Heart left ventricle (tissue), 16 donors: ENCODE results near the gene MARS1. TPM values are rescaled to one million over a fixed set of nuclear protein-coding genes. Genes with fewer than 3 reads are reported as not detected.

Source experiments
- ATAC-seq, 4 donors: fragments of 200-7000 bp; cut with Tn5 transposase; one replicate each; pipeline ENCODE4 v1.9.1; 2020 to 2022; ENCODE audit warnings: moderate library complexity in 4 of 4, mild to moderate bottlenecking in 3 of 4, moderate number of reproducible peaks in 1 of 4
- DNase-seq, 5 donors: peaks; one replicate each; pipeline ENCODE4 v3.0.0-alpha.2; 2020
- H3K27ac ChIP-seq, 12 donors: fragments of 200-600 bp; sonication (generic) in 4 of 12; one replicate each; pipeline versions ENCODE4 v1.5.0 to v1.8.0; 2016 to 2022; ENCODE audit warnings: mild to moderate bottlenecking in 2 of 12
- H3K27me3 ChIP-seq, 9 donors: fragments of 200-600 bp; sonication (generic) in 2 of 9; one replicate each; pipeline versions ENCODE4 v1.5.1 to v1.8.0; 2016 to 2022; ENCODE audit warnings: mild to moderate bottlenecking in 3 of 9
- H3K36me3 ChIP-seq, 9 donors: fragments of 200-600 bp; sonication (generic) in 2 of 9; one replicate each; pipeline versions ENCODE4 v1.5.0 to v1.8.0; 2018 to 2022; ENCODE audit warnings: mild to moderate bottlenecking in 2 of 9
- H3K4me1 ChIP-seq, 12 donors: fragments of 200-600 bp; sonication (generic) in 4 of 12; one replicate each; pipeline versions ENCODE4 v1.5.0 to v1.8.0; 2016 to 2022; ENCODE audit warnings: mild to moderate bottlenecking in 3 of 12
- H3K4me3 ChIP-seq, 12 donors: fragments of 200-600 bp; sonication (generic) in 4 of 12; one replicate each; pipeline versions ENCODE4 v1.5.0 to v1.8.0; 2017 to 2022; ENCODE audit warnings: mild to moderate bottlenecking in 9 of 12, moderate library complexity in 4 of 12
- H3K9me3 ChIP-seq, 12 donors: fragments of 200-600 bp; sonication (generic) in 4 of 12; one replicate each; pipeline versions ENCODE4 v1.5.0 to v1.8.0; 2016 to 2022; ENCODE audit warnings: mild to moderate bottlenecking in 1 of 12
- POLR2A ChIP-seq, 2 donors: fragments of 450-650 bp; IDR thresholded peaks; one replicate each; pipeline ENCODE4 v1.6.1; 2017; ENCODE audit warnings: antibody characterized with exemption in 2 of 2, mild to moderate bottlenecking in 2 of 2, moderate library complexity in 2 of 2
- WGBS, 4 donors: extraction: QIAGEN DNeasy Blood & Tissue Kit in 2 of 4; methylation state at CpG; one replicate each; pipeline versions ENCODE4 v1.1.5 to v1.1.7; 2013 to 2018; 5-methylcytosine and 5-hydroxymethylcytosine counted together
- intact Hi-C, 10 donors: fragments of 100-400 bp; cut with DNase I; formaldehyde crosslinking; loops; one replicate each; pipeline versions ENCODE4 v1.11.1 to v1.14.2; 2022
- polyA plus RNA-seq, 2 donors: library from polyadenylated mRNA; stranded (reverse); fragments of 200-250 nt; gene quantifications; one replicate each; pipeline ENCODE4 v1.2.3, GENCODE V29; 2013
- total RNA-seq, 9 donors: library from RNA; depleted of rRNA in 2 of 9; stranded (reverse); fragments of >200 nt in 2 of 9; fragmentation: NEBNext Ultra II Directional in 3 of 9; extraction: Animal tissue kit (Norgen Biotek cat#: 25700) in 3 of 9; gene quantifications; one replicate each; pipeline versions ENCODE4 v1.1.0 to v1.2.4, GENCODE V29; 2016 to 2023
- TF ChIP-seq, protein P1 (sequence below), 12 donors: fragments of 200-600 bp; sonication (generic) in 4 of 12; IDR thresholded peaks; one replicate each; pipeline versions ENCODE4 v1.5.0 to v1.8.0; 2018 to 2022; ENCODE audit warnings: antibody characterized with exemption in 12 of 12, mild to moderate bottlenecking in 5 of 12
- donor health status: ischemic (EF 13 %, LVEDD 7.1; RV severe dilation, severe dysfunction).
- donor health status: healthy with polysubstance abuse.
- donor health status: DM: no; HTN: yes; CAD: no.
- donor health status: DM: no; HTN: no; CAD: no.
- donor health status: ischemic (EF 25% LVEDD 6.9; RV normal size, moderate dysfunction).
- donor health status: ischemic (EF 25% LVEDD 5.7; RV mildly dilated, moderate dysfunction).
- donor health status: healthy.
- donor health status: DM: yes; HTN: yes; CAD: no.
- donor health status: ischemic (EF 35%, LVEDD 5.7; RV mildly dilated, moderate dysfunction).
- donor health status: nonischemic (EF 11% LVEDD 7.7; RV severe dilation, severe dysfunction).
- donor health status: DM: yes; HTN: yes; CAD: no.
- donor health status: PGD.
- donor health status: ischemic (EF 29% LVEDD 5.4; RV normal size, mild dysfunction).
- donor health status: nonischemic (EF 23%, LVEDD 6.1; RV moderate dilation, normal function).

Gene MARS1
- total and polyA plus RNA-seq, 11 donors, result 36.8 to 109 (median 74.9) TPM

DNA sequence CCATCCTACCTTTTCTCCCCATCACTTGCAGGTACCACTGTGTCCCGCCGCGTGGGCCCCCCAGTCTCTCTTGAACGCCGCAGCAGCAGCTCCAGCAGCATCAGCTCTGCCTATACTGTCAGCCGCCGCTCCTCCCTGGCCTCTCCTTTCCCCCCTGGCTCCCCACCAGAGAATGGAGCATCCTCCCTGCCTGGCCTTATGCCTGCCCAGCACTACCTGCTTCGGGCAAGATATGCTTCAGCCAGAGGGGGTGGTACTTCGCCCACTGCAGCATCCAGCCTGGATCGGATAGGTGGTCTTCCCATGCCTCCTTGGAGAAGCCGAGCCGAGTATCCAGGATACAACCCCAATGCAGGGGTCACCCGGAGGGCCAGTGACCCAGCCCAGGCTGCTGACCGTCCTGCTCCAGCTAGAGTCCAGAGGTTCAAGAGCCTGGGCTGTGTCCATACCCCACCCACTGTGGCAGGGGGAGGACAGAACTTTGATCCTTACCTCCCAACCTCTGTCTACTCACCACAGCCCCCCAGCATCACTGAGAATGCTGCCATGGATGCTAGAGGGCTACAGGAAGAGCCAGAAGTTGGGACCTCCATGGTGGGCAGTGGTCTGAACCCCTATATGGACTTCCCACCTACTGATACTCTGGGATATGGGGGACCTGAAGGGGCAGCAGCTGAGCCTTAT lies 17.4 kb upstream of the MARS1 start:
- intact Hi-C loops, result no loop called here
- DNase-seq (no peak), ATAC-seq (no peak)
- Histone ChIP-seq H3K4me1 (peaks cover 0 to 15% (median 5%) of the 10 kb centered on the region in 12 donors), H3K27me3 (peaks cover 4 to 41% (median 22%) of the 10 kb centered on the region in 9 donors), H3K27ac (no peak overlapping the region), H3K36me3 (peaks cover 0 to 72% (median 0%) of the 10 kb centered on the region in 9 donors), H3K4me3 (no peak overlapping the region), H3K9me3 (no peaks in the 10 kb centered on the region)
- TF ChIP-seq POLR2A (IDR thresholded peaks at IDR 0.05), result no peak
- TF ChIP-seq, protein P1, sequence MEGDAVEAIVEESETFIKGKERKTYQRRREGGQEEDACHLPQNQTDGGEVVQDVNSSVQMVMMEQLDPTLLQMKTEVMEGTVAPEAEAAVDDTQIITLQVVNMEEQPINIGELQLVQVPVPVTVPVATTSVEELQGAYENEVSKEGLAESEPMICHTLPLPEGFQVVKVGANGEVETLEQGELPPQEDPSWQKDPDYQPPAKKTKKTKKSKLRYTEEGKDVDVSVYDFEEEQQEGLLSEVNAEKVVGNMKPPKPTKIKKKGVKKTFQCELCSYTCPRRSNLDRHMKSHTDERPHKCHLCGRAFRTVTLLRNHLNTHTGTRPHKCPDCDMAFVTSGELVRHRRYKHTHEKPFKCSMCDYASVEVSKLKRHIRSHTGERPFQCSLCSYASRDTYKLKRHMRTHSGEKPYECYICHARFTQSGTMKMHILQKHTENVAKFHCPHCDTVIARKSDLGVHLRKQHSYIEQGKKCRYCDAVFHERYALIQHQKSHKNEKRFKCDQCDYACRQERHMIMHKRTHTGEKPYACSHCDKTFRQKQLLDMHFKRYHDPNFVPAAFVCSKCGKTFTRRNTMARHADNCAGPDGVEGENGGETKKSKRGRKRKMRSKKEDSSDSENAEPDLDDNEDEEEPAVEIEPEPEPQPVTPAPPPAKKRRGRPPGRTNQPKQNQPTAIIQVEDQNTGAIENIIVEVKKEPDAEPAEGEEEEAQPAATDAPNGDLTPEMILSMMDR (IDR thresholded peaks at IDR 0.05), result no peak
- 86 to 94% (median 93%) methylated on average over 9 to 14 of the region's 14 CpGs for WGBS, 4 donors

DNA sequence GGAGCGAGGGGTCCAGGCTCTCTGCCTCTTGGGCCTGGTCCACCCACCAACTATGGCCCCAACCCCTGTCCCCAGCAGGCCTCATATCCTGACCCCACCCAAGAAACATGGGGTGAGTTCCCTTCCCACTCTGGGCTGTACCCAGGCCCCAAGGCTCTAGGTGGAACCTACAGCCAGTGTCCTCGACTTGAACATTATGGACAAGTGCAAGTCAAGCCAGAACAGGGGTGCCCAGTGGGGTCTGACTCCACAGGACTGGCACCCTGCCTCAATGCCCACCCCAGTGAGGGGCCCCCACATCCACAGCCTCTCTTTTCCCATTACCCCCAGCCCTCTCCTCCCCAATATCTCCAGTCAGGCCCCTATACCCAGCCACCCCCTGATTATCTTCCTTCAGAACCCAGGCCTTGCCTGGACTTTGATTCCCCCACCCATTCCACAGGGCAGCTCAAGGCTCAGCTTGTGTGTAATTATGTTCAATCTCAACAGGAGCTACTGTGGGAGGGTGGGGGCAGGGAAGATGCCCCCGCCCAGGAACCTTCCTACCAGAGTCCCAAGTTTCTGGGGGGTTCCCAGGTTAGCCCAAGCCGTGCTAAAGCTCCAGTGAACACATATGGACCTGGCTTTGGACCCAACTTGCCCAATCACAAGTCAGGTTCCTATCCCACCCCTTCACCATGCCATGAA lies 16.8 kb upstream of the MARS1 start:
- Histone ChIP-seq H3K27ac (no peak overlapping the region), H3K9me3 (no peaks in the 10 kb centered on the region), H3K4me3 (no peak overlapping the region), H3K4me1 (peaks cover 0 to 22% (median 12%) of the 10 kb centered on the region in 12 donors), H3K36me3 (peaks cover 0 to 72% (median 0%) of the 10 kb centered on the region in 9 donors), H3K27me3 (peaks cover 8 to 48% (median 29%) of the 10 kb centered on the region in 9 donors)
- 85 to 100% (median 87%) methylated on average over 4 of the region's 4 CpGs for WGBS, 4 donors
- intact Hi-C loops, result no loop called here
- DNase-seq (no peak), ATAC-seq (no peak)
- no peak for TF ChIP-seq POLR2A (IDR thresholded peaks at IDR 0.05)
- TF ChIP-seq, protein P1 (IDR thresholded peaks at IDR 0.05), result no peak

DNA sequence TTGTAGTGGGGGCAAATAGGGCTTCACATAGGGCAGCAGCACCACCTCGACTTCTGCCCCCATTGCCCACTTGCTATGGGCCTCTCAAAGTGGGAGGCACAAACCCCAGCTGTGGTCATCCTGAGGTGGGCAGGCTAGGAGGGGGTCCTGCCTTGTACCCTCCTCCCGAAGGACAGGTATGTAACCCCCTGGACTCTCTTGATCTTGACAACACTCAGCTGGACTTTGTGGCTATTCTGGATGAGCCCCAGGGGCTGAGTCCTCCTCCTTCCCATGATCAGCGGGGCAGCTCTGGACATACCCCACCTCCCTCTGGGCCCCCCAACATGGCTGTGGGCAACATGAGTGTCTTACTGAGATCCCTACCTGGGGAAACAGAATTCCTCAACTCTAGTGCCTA lies 16.2 kb upstream of the MARS1 start:
- intact Hi-C loops, result no loop called here

DNA sequence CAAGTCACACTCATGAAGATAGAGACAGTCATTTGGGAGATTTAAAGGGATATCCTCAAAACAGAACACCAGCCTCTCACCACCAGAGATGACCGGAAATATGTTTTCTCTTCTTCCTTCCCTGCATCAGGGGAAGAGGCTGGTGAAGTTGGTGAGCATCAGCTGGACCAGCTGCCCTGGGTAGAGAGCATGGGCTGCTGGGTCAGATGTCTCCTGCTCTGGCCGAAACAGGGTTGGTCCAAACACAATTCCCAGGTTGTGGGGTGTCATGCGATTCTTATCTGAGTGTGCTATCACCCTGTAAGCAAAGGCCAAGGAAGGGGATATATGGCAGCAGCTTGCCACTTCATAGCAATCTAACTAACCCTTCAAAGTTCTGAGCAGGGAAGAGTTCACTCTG lies 15.5 kb upstream of the MARS1 start:
- Histone ChIP-seq H3K27me3 (peaks cover 14 to 56% (median 35%) of the 10 kb centered on the region in 9 donors), H3K4me1 (peaks cover 0 to 24% (median 15%) of the 10 kb centered on the region in 12 donors), H3K9me3 (no peaks in the 10 kb centered on the region), H3K36me3 (peaks cover 0 to 72% (median 0%) of the 10 kb centered on the region in 9 donors), H3K27ac (no peak overlapping the region), H3K4me3 (no peak overlapping the region)
- DNase-seq (no peak), ATAC-seq (no peak)
- no peak for TF ChIP-seq POLR2A (IDR thresholded peaks at IDR 0.05)
- TF ChIP-seq, protein P1 (IDR thresholded peaks at IDR 0.05), result no peak
- WGBS, 4 donors, result 77 to 84% (median 80%) methylated on average over 3 of the region's 3 CpGs
- intact Hi-C loops, result no loop called here

More for the DNA sequence above, 16.2 kb upstream of the MARS1 start:
- DNase-seq (no peak), ATAC-seq (no peak)
- H3K4me3 ChIP-seq, result no peak overlapping the region
- H3K4me1 ChIP-seq, result peaks cover 0 to 24% (median 15%) of the 10 kb centered on the region in 12 donors
- no peak for TF ChIP-seq POLR2A (IDR thresholded peaks at IDR 0.05)
- TF ChIP-seq, protein P1 (IDR thresholded peaks at IDR 0.05), result no peak
- WGBS, 4 donors, result 84 to 91% (median 85%) methylated on average over 2 to 3 of the region's 3 CpGs
- H3K36me3 ChIP-seq, result peaks cover 0 to 72% (median 0%) of the 10 kb centered on the region in 9 donors
- H3K27me3 ChIP-seq, result peaks cover 14 to 53% (median 34%) of the 10 kb centered on the region in 9 donors
- H3K27ac ChIP-seq, result no peak overlapping the region
- no peaks in the 10 kb centered on the region for H3K9me3 ChIP-seq
